LNCaP clone FGC (cell line): ENCODE results near the gene GPR42.

Experiments used
- DNase-seq: peaks from one replicate; pipeline ENCODE4 v3.0.0-alpha.2; 2011; ENCODE audit warnings: low read depth
- H3K4me3 ChIP-seq: 2 replicates; pipeline ENCODE4 v1.5.1; 2011; ENCODE audit warnings: mild to moderate bottlenecking, low read depth, low read length, control low read depth
- CTCF ChIP-seq: IDR thresholded peaks from 2 replicates; pipeline ENCODE4 v1.5.1; 2012; ENCODE audit warnings: mild to moderate bottlenecking; ENCODE audit not compliant: control insufficient read depth, insufficient read depth; ENCODE audit errors: extremely low read depth

The GPR42 gene

GRCh38 chr19:35417713-35418534, 47.1 kb downstream of the GPR42 start:
- no peak for DNase-seq
- TF ChIP-seq CTCF, result no peak

GRCh38 chr19:35419046-35419445, 48.2 kb downstream of the GPR42 start:
- no peak for TF ChIP-seq CTCF
- H3K4me3 ChIP-seq, result no peak overlapping the region
- DNase-seq, result no peak

More at GRCh38 chr19:35417713-35418534, 47.1 kb downstream of the GPR42 start:
- H3K4me3 ChIP-seq, result no peak overlapping the region

GRCh38 chr19:35419805-35420204, 48.9 kb downstream of the GPR42 start:
- DNase-seq, result no peak
- H3K4me3 ChIP-seq, result no peak overlapping the region
- no peak for TF ChIP-seq CTCF

GRCh38 chr19:35421362-35421761, 50.5 kb downstream of the GPR42 start:
- no peak for TF ChIP-seq CTCF
- H3K4me3 ChIP-seq, result no peak overlapping the region
- DNase-seq, result no peak
